Activated B cell treated with CpG ODN at 0.5 μM for 24 hours (primary cell): ENCODE results near the gene TMEM238. TPM values are rescaled to one million over a fixed set of nuclear protein-coding genes. Genes with fewer than 3 reads are reported as not detected.
A peak's percentile ranks its signal among the peaks of the same experiment; 100 is the strongest.

ENCODE experiments used
- ATAC-seq: fragments of 200-7000 bp; cut with Tn5 transposase; one replicate; pipeline ENCODE4 v1.10.0; 2021; ENCODE audit warnings: low read depth, mild to moderate bottlenecking, moderate library complexity
- CTCF ChIA-PET: fragments of 350-600 bp; sonication (Branson Sonifier 250); formaldehyde crosslinking; loops from one replicate; lab custom pipeline; 2021; ENCODE audit warnings: antibody characterized with exemption; lab: Charles Lee
- POLR2A ChIA-PET: fragments of 350-600 bp; sonication (Branson Sonifier 250); formaldehyde crosslinking; loops from one replicate; lab custom pipeline; 2021; ENCODE audit warnings: antibody characterized with exemption; lab: Charles Lee
- DNase-seq: peaks from one replicate; pipeline ENCODE4 v3.0.0; 2022
- H3K27ac Mint-ChIP-seq: one replicate; pipeline ENCODE4 v1.8.0; 2020; ENCODE audit warnings: mixed read lengths
- H3K27me3 Mint-ChIP-seq: one replicate; pipeline ENCODE4 v1.8.0; 2021; ENCODE audit warnings: mixed read lengths
- H3K36me3 Mint-ChIP-seq: one replicate; pipeline ENCODE4 v1.8.0; 2021; ENCODE audit warnings: low read depth, mixed read lengths
- H3K4me1 Mint-ChIP-seq: one replicate; pipeline ENCODE4 v1.8.0; 2021; ENCODE audit warnings: mixed read lengths
- H3K4me3 Mint-ChIP-seq: one replicate; pipeline ENCODE4 v1.8.0; 2020; ENCODE audit warnings: mild to moderate bottlenecking, mixed read lengths
- H3K9me3 Mint-ChIP-seq: one replicate; pipeline ENCODE4 v1.8.0; 2020; ENCODE audit warnings: mixed read lengths
- CTCF ChIP-seq: fragments of 200-600 bp; IDR thresholded peaks from one replicate; pipeline ENCODE4 v1.8.0; 2022; ENCODE audit warnings: antibody characterized with exemption, mild to moderate bottlenecking
- intact Hi-C: fragments of 100-400 bp; cut with micrococcal nuclease; formaldehyde crosslinking; loops from one replicate; pipeline ENCODE4 v1.15.1; 2024
- total RNA-seq: library from RNA; stranded (reverse); gene quantifications from 2 replicates; pipeline ENCODE4 v1.2.3, GENCODE V29; 2022

The TMEM238 gene
- total RNA-seq, 1 donor from 2014 or later, result 3.8 TPM

- TF ChIP-seq CTCF, result no peak
- ATAC-seq, result no peak
- POLR2A ChIA-PET, result no interaction called here
Observed at GRCh38 chr19:55345818-55346724, 38.0 kb downstream of the TMEM238 start.

GRCh38 chr19:55345101-55345817 lies 38.8 kb downstream of the TMEM238 start:
- Mint-ChIP-seq H3K27ac (no peak overlapping the region), H3K27me3 (peaks cover 2% of the 10 kb centered on the region), H3K36me3 (peaks cover 4% of the 10 kb centered on the region), H3K9me3 (no peaks in the 10 kb centered on the region), H3K4me3 (no peak overlapping the region), H3K4me1 (peaks cover 12% of the 10 kb centered on the region)
- no peak for ATAC-seq
- DNase-seq, result no peak
- intact Hi-C loops, result no loop called here
- ChIA-PET CTCF (no interaction called here), POLR2A (no interaction called here)
- no peak for TF ChIP-seq CTCF

More at GRCh38 chr19:55345818-55346724, 38.0 kb downstream of the TMEM238 start:
- Mint-ChIP-seq H3K4me3 (no peak overlapping the region), H3K27me3 (peaks cover 10% of the 10 kb centered on the region), H3K36me3 (peaks cover 4% of the 10 kb centered on the region), H3K4me1 (peaks cover 5% of the 10 kb centered on the region), H3K9me3 (no peaks in the 10 kb centered on the region), H3K27ac (no peak overlapping the region)
- no peak for DNase-seq
- CTCF ChIA-PET, result no interaction called here
- intact Hi-C loops, result no loop called here

- Mint-ChIP-seq H3K4me1 (peaks cover 18% of the 10 kb centered on the region), H3K36me3 (peaks cover 7% of the 10 kb centered on the region), H3K4me3 (no peak overlapping the region), H3K9me3 (no peaks in the 10 kb centered on the region), H3K27ac (no peak overlapping the region), H3K27me3 (peaks cover 3% of the 10 kb centered on the region)
- DNase-seq, result no peak
- intact Hi-C loops, result no loop called here
- ChIA-PET POLR2A (no interaction called here), CTCF (no interaction called here)
- no peak for TF ChIP-seq CTCF
- ATAC-seq, result no peak
Observed at GRCh38 chr19:55344444-55344843, 39.6 kb downstream of the TMEM238 start.

- Mint-ChIP-seq H3K27ac (no peak overlapping the region), H3K9me3 (no peaks in the 10 kb centered on the region), H3K27me3 (peaks cover 3% of the 10 kb centered on the region), H3K4me1 (peaks cover 31% of the 10 kb centered on the region), H3K4me3 (peak overlapping the region; percentile 20), H3K36me3 (peaks cover 7% of the 10 kb centered on the region)
- ATAC-seq (no peak), DNase-seq (no peak)
- POLR2A ChIA-PET, result interaction anchor here (1.5 kb wide), 1 partner anchor 42 kb away, joined by 6 read pairs; the partner anchor contains the start of gene TMEM238
- no peak for TF ChIP-seq CTCF
- intact Hi-C loops, result no loop called here
- CTCF ChIA-PET, result no interaction called here
Observed at GRCh38 chr19:55341595-55342531, 42.2 kb downstream of the TMEM238 start.
